IPS-15b (cell line): Measurements from ENCODE around the gene ZNF22.

Source experiments
- H3K27me3 ChIP-seq: one replicate; pipeline ENCODE4 v1.6.1; 2013; ENCODE audit warnings: low read length; ENCODE audit not compliant: control insufficient read depth, insufficient read depth
- H3K36me3 ChIP-seq: one replicate; pipeline ENCODE4 v1.6.1; 2013; ENCODE audit warnings: low read length; ENCODE audit not compliant: control insufficient read depth, insufficient read depth
- H3K4me1 ChIP-seq: one replicate; pipeline ENCODE4 v1.6.1; 2013; ENCODE audit warnings: mild to moderate bottlenecking, low read length; ENCODE audit not compliant: control insufficient read depth, insufficient read depth
- H3K4me3 ChIP-seq: one replicate; pipeline ENCODE4 v1.5.1; 2013; ENCODE audit warnings: low read depth, low read length
- H3K9ac ChIP-seq: one replicate; pipeline ENCODE4 v1.6.1; 2013; ENCODE audit warnings: low read depth, mild to moderate bottlenecking, low read length
- H3K9me3 ChIP-seq: one replicate; pipeline ENCODE4 v1.6.1; 2013; ENCODE audit warnings: mild to moderate bottlenecking, low read length; ENCODE audit not compliant: control insufficient read depth, insufficient read depth

Gene ZNF22

GRCh38 chr10:45023426-45023825 is 22.7 kb downstream of the ZNF22 start:
- H3K27me3 ChIP-seq: no peaks in the 10 kb centered on the region
- no peak overlapping the region for H3K9ac ChIP-seq
- no peaks in the 10 kb centered on the region for H3K9me3 ChIP-seq
- H3K36me3 ChIP-seq: no peaks in the 10 kb centered on the region
- H3K4me1 ChIP-seq: no peaks in the 10 kb centered on the region
- H3K4me3 ChIP-seq: no peak overlapping the region

- Histone ChIP-seq H3K27me3 (no peaks in the 10 kb centered on the region), H3K9me3 (no peaks in the 10 kb centered on the region), H3K4me3 (no peak overlapping the region), H3K36me3 (no peaks in the 10 kb centered on the region), H3K9ac (no peak overlapping the region), H3K4me1 (no peaks in the 10 kb centered on the region)
Observed at GRCh38 chr10:45034301-45034700, 33.6 kb downstream of the ZNF22 start.

DNA sequence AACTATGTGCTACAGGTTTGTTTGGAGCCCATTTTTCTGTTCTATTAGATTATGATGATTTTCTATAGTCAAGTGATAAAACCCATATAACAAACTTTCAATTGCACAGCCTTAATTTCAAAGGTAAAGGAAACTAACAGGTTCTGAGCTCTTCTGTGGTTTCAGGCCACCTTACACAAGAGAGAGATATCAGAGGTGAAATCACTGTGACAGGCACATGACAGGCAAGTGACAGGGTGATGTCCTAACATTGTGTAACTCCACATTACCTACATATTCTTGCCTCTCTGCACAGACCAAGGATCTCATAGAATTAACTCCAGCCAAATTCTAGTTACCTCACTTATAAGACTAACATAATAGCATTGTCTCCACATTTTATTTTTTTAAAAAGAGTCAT is 35.0 kb downstream of the ZNF22 start:
- no peaks in the 10 kb centered on the region for H3K4me1 ChIP-seq
- no peak overlapping the region for H3K9ac ChIP-seq
- H3K9me3 ChIP-seq: no peaks in the 10 kb centered on the region
- no peak overlapping the region for H3K4me3 ChIP-seq
- H3K27me3 ChIP-seq: no peaks in the 10 kb centered on the region
- no peaks in the 10 kb centered on the region for H3K36me3 ChIP-seq

- H3K9me3 ChIP-seq: no peaks in the 10 kb centered on the region
Observed at GRCh38 chr10:45040921-45041542, 40.3 kb downstream of the ZNF22 start.

DNA sequence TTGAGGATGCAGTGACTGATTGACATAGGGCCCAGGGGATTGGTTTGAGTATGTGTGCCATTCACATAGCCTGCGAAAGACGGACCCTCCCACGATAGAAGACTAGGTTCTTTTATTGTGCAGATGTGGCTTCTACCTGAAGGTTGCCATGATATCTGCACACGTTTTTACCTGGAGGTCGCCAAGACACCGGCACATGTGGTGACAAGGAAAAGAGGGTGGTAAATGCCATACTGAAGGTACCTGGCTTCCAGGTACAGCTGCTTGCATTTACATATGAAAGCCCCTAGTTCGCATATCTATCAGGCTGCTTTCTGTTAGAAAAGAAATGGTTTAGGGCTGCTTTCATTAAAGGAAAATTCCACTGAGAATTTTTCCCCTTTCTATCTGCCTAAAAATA is 43.6 kb downstream of the ZNF22 start:
- H3K9me3 ChIP-seq: no peaks in the 10 kb centered on the region
- peak overlapping the region; percentile 42 for H3K4me3 ChIP-seq
- H3K4me1 ChIP-seq: peaks cover 9% of the 10 kb centered on the region
- H3K9ac ChIP-seq: no peak overlapping the region
- H3K36me3 ChIP-seq: no peaks in the 10 kb centered on the region
- no peaks in the 10 kb centered on the region for H3K27me3 ChIP-seq

More at GRCh38 chr10:45040921-45041542, 40.3 kb downstream of the ZNF22 start:
- no peaks in the 10 kb centered on the region for H3K27me3 ChIP-seq
- H3K36me3 ChIP-seq: no peaks in the 10 kb centered on the region
- H3K4me1 ChIP-seq: peaks cover 9% of the 10 kb centered on the region
- H3K4me3 ChIP-seq: no peak overlapping the region
- no peak overlapping the region for H3K9ac ChIP-seq

- no peaks in the 10 kb centered on the region for H3K9me3 ChIP-seq
- H3K9ac ChIP-seq: no peak overlapping the region
- no peak overlapping the region for H3K4me3 ChIP-seq
- H3K4me1 ChIP-seq: no peaks in the 10 kb centered on the region
- H3K27me3 ChIP-seq: no peaks in the 10 kb centered on the region
- no peaks in the 10 kb centered on the region for H3K36me3 ChIP-seq
Observed at GRCh38 chr10:45050551-45051235, 50.0 kb downstream of the ZNF22 start.

GRCh38 chr10:45052700-45053099 is 52.0 kb downstream of the ZNF22 start:
- no peaks in the 10 kb centered on the region for H3K36me3 ChIP-seq
- no peaks in the 10 kb centered on the region for H3K27me3 ChIP-seq
- H3K4me3 ChIP-seq: no peak overlapping the region

GRCh38 chr10:45053569-45054100 is 52.9 kb downstream of the ZNF22 start:
- H3K27me3 ChIP-seq: no peaks in the 10 kb centered on the region
- no peaks in the 10 kb centered on the region for H3K9me3 ChIP-seq
- H3K4me3 ChIP-seq: no peak overlapping the region
- H3K4me1 ChIP-seq: no peaks in the 10 kb centered on the region
- H3K9ac ChIP-seq: no peak overlapping the region
- H3K36me3 ChIP-seq: no peaks in the 10 kb centered on the region

More at GRCh38 chr10:45052700-45053099, 52.0 kb downstream of the ZNF22 start:
- no peaks in the 10 kb centered on the region for H3K4me1 ChIP-seq
- H3K9ac ChIP-seq: no peak overlapping the region
- H3K9me3 ChIP-seq: no peaks in the 10 kb centered on the region
